ENCODE results near the gene SPTLC3.

Gene SPTLC3

DNA sequence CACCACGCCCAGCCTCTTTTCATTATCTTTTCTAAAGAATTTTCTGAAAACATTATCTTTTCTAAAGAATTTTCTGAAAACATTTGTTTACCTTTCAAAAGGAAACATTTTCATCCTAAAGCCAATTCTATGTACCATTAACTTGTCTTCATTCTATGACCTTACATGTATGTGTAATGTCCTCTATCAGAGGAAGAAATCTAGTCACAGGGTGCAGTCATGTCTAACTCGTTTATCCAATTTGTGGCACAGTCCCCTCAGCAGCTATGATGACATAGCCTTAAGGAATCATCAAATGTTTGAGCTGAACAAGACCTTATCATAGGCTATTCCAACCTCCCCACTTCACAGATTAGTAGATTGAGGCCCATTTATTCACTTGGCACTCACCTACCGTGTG, 21.5 kb upstream of the SPTLC3 start:
- DNase-seq, result no peak

DNA sequence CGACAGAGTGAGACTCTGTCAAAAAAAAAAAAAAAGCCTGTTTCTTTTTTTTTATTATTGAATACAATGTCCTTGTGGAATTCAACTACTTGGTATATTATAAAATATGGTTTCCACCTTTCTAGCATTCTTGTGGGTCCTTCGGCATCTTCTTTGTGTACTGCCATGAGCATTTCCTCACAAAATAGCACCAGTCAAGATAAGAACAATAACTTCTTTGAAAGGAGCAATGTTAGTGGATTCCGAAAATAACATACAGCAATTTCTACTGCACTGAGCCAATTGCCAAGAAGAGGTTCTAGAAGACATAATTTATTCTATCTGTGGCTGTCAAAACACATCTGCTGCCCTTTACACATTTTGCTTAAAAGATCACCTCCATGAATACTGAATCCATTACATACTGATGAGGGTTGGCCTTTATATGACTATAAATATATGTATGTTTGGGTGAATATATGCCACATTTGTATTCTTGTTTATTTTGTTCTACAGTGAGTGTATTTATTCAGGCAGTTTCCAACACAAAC, 19.1 kb upstream of the SPTLC3 start:
- no peak for DNase-seq

DNA sequence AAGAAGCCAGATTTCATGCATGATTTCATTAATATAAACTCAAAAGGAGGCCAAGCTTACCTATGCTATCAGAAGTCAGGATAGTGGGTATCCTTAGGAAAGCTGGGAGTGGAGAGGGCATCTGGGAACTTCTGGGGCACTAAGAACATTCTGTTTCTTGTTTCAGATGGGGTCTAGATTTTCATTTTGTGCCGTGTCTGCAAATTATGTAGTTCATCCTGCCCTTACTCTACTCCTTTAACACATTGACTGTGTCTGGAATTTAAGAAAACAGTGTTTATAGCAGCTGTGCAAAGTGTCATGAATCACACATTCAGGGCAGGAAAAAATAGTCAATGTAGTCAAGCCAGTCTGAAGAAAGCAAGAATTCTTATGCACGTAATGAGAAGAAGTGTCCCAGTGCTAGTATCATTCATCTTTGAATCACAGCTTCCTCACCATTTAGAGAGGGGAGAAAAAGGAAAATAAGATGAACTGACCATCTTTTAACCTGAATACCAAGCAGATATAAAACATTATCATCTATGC, 11.6 kb upstream of the SPTLC3 start:
- no peak for DNase-seq

DNA sequence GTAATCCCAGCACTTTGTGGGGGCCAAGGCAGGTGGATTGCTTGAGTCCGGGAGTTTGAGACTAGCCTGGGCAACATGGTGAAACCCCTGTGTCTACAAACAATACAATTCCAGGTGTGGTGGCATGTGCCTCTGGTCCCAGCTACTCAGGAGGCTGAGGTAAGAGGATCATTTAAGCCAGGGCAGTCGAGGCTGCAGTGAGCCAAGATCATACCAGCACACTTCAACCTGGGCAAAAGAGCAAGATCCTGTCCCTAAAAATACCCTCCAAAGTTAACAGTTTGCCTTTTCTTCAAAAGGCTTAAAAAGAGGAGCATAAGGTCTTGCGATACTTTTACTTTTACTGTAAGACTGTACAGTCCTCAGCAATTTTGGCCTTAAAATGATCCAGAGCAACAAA, 10.7 kb upstream of the SPTLC3 start:
- DNase-seq, result no peak

DNA sequence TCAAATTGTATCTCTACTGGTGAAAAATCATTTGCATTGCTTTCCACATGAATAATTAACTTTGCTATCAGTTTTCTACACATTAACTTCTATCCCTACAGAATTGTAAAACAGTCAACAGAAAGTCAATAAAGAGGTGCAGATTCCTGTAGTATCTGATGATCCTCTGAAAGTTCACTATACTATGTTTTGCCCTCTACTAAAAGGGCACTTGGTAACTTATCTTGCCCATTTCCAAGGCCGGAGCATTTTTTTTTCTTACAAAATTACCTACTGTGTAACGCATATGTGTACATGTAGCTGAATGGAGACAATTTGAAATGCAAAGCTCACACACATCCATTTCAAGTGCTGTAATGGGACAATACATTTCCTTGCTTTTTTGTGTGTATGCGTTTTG, 9.6 kb upstream of the SPTLC3 start:
- no peak for DNase-seq

DNA sequence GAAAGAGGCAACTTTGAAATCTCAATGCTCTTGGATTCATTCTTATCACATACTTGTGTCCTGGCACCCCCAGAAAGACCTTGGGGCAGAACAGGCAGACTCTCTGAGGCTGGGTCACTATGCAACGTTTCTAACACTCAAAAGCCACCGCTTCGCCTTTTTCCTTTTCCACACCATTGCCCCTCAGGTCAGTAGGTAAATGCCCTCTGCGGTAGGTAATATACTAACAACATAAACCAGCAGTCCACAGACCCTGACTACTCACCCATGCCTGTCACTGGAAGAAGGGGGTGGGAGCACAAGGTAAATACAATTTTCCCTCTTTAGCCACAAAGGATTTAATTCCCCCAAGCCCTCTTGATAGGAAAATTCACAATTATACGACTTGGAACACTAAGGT, 6.5 kb upstream of the SPTLC3 start:
- DNase-seq, result no peak

DNA sequence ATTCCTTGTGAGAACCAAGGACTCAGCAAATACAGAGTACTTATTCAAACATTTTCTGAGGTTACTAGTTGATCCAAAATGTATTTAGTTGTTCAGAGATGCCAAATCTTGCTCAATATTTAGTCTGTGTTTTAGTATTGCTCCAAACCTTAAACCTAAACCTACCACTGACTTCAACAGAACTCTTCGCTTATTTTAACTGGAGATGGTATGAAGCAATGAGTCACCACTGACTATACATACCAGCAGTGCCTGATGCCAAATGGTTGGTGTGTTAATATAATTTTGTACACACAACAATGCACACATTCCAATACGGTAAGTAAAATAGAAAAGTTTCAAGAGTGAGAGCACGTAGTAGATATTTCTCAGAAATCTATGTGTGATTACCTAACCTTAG, 1.9 kb upstream of the SPTLC3 start:
- no peak for DNase-seq

DNA sequence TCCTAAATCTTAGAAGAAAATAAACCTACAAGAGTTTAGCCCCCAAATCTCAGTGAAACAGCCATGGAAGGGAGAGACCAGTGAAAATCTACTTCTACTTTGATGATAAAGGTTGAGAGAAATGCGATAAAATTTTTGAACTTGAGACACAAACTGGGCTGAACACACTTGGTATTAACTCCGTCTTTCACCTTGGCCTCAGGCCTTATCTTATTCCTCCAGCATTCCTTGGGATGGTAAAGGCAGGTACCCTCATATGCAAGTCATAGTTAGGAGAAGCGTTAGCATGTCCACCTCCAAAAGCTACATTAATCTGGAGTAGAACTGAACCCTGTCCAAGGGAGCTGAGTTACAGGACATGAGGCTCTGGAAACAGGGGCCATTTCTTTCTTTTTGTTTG, 1.2 kb upstream of the SPTLC3 start:
- no peak for DNase-seq

DNA sequence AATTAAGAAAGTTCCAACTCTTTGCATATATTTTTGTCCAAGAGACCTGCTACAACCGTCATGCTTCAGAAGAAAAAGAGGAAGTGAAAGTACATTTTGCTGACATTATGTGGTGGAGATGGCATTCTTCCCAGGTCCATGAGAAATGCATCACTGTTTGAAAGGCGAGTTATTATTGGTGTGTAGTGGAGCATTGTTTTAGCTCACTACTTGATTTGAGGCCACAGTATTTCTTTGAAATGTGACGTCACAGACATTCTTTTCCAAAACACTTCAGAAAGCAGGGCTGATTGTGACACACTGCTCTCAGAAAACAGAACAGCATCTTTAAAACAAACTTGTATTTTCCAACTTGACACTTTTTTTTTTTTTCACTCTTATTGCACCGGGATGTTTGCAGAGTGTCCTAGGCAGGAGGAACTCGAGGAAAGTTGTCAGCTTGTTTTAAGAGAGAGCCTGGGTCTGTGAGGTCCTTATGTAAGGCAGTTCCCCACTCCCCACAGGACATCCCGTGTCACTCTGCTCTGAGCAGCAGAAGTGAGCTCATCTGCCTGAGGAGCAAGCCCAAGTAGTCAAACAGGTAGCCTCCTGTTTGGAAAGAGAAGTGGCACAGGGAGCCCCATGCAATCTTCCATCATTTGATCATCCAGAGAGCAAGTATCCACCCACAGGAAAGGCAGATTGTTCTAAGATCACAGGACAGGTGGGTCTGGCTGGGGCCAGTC, 1.1 kb downstream of the SPTLC3 start:
- DNase-seq, result no peak

DNA sequence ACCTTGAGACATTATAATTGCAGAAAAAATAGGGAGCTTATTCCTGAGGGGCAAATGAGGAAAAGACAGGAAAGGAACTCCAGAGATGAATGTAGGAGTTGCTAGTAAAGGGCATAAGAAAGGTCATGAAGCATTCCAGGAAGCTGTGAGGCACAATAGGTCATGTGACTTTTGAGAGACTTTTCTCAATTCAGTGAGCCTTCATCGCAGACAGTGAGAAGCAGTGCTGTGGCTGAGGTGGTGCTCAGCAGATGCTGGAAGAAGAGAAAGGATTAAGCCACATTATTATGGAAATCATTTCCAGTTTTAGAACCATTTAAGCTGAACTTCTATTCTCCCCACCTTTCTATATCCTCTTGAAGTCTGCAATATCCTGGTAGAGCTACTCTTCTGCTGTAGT, 4.1 kb downstream of the SPTLC3 start:
- DNase-seq, result no peak

DNA sequence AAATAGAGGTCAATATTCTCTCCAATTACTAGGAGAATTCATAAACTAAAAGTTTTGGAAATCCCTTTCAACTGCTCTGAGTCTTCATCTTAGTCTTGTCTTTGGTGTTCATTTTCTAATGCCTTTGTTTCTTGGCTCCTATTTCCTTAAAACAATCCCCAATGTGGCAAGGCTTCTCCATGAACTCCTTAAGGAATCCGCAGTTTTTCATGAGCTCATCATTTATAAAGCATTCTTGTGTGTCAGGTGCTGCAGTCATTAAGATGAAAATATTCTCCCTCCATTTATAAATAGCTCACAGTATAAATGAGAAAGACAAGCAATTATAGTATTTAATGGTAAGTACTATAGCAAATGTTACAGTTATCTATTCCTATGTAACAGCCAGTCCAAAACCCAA, 4.6 kb downstream of the SPTLC3 start:
- DNase-seq, result no peak

DNA sequence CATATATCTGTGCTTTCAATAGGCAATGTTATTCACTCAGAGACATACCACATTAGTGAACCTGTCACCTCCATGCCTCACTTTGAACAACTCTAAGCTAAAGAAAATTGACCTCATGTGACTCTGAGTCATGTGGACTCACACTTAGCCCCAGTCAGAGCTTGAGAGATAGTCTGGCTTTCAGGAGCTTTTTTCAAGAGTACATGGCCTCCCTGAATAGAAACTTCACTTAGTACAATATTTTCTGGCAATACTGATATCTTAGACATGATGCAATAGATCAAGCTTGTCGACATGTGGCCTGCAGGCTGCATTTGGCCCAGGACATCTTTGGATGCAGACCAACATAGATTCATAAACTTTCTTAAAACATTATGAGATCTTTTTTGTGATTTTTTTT, 8.5 kb downstream of the SPTLC3 start:
- no peak for DNase-seq

DNA sequence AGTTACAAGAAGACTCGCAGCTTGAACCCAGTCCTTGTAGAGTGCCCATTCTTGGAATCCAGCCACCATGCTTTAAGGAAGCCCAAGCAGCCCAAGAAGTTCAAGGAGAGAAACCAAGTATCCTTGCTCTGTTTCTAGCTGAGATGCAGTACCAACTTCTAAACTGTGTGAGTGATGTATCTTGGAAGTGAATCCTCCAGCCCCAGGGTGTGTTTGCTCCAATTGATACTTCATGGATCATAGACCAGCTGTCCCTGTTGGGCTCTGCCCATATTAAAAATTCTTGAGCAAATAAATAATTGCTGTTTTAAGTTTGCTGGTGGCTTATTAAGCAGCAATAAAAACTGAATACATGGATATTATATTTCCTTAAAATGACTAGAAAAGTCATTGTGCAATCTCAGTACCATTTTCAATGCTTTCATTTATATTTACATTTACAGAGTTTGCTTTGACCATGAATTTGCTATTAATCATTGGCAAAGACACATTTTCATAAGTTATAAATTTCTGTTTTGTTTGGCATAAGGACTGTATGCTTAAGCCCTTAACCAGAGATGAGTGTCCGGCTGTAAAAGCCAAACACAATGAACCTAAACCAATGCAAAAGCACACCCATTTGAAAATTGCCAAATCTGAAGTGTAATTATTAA, 9.2 kb downstream of the SPTLC3 start:
- no peak for DNase-seq

DNA sequence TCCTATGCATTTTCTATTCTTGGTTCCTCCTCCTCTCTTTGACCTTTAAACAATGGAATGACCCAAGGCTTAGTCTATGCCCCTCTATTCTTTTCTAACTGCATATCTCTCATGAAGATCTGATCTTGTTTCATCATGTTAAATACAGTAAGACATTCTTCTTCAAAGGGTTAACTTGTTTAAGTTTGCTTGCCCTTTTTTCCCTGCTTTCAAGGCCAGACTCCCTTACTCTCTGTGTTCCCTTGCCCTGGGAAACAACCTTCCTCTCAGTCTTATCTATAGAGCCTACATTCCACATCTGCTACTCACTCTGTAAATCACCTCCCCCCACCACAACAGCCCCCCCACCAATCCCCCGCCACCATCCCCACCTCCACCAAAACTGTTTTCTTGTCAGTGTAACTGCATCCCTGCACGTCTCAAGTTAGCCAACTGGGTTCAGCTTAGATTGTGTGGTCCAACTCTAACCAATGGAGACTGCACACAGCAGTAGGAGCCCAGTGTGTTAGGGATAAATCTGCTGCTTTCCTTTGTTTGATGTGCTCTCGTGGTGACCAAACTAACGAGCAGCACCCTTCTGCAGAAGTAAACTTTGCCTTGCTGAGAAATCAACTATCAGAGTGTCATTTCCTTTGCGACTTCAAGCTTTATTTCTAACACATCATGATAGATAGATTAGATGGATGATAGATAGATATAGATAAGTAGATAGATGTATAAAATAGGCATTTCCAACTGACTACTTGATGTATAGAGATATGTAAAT, 12.6 kb downstream of the SPTLC3 start:
- no peak for DNase-seq

DNA sequence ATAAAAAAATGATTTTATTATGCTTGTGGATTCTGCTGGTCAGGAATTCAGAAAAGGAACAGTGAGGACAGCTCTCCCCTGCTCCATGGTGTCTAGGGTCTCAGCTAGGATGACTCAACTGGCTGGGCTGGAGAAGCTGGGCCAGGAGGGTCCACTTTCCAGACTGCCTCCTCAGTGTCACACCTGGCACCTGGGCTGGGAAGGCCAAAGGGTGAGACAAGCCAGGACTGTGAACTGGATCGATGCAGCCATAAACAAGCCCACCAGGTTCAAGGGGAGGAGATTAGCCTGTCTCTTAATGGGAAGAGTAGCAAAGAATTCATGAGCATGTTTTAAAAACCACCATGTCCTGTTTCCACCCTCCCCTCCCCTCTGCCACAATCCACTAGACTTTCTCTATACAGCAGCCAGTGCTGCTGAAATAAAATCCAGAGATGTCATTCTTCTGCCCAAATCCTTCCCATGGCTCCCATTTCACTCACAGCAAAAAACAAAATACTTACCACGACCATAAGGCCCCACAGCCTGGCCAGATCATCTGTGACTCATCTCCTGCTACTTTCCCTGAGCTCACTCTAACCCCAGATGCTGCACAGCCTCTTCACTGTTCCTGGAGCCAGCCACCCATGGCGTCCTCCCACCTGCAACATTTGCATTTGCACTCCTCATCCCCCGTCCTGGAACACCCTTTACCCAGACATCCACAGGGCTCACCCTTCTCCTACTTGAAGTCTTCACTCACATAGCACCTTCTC, 13.8 kb downstream of the SPTLC3 start:
- no peak for DNase-seq

DNA sequence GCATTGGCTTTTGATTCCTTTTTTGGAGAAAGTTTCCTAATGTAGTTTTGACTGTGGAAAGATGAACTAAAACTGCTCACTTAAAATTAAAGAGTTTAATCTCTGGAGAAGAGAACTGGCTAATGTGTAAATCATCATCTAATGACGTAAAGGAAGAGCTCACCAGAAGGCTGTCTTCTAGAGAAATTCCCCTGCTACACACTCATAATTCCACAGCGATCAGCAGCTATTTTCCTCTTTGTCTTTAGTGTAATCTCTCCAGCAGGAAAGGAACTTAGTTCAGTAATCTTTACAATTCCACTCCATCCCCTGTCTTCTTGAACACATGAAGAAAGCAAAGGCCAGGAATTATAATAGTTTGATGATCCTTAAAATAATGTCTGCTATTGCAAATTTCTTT, 15.8 kb downstream of the SPTLC3 start:
- no peak for DNase-seq

DNA sequence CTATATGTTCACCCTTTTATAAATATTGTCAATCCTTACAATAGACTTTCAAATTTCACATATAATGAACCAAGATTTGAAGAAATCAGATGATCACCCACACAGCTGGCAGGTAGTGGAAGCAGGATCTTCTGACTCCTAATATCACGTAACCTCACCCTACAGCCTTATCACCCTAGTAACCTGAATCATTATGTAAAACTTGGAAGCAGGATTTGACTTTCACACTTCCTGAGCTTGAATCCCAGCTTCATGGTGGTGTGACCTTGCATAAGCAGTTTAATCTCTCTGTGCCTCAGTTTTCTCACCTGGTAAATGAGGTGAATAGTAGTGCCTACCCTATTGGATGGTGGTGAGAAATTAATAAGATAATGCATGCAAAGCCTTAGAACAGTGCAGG, 16.4 kb downstream of the SPTLC3 start:
- no peak for DNase-seq

DNA sequence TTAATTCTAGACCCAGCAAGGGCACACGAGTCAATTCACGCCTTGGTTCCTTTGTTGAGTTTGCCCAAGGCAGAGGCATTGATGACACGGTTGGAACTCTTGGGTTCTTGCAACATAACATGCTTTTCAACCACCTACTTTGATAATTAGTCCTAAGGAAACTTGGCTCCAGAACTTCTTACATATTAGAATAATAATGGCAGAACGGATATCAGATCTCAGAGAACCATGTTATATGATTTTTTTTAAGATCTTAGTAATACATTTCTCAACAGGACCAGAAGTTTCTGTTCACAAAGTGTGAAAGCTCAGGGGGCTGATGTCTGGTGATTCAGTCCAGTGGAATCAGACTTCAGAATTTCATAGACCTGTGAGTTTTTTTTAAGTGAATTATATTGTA, 19.2 kb downstream of the SPTLC3 start:
- DNase-seq, result no peak

DNA sequence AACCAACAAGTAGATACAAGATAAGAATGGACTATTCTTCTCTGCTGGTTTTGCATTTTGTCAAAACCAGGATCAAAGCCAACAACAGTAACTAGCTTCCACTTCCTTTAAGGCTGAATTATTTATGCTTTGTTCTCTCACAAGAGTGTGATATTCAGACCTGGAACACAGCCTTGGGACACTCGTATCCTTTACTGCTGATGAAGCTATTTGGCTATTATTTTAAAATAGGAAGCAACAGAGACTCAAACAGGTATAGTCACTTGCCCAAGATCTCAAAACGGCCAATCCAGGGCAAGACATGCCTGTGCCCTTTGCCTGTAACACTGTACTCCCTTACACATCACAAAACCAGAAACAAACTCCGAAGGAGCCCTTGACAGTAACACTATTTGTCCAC, 19.9 kb downstream of the SPTLC3 start:
- no peak for DNase-seq

DNA sequence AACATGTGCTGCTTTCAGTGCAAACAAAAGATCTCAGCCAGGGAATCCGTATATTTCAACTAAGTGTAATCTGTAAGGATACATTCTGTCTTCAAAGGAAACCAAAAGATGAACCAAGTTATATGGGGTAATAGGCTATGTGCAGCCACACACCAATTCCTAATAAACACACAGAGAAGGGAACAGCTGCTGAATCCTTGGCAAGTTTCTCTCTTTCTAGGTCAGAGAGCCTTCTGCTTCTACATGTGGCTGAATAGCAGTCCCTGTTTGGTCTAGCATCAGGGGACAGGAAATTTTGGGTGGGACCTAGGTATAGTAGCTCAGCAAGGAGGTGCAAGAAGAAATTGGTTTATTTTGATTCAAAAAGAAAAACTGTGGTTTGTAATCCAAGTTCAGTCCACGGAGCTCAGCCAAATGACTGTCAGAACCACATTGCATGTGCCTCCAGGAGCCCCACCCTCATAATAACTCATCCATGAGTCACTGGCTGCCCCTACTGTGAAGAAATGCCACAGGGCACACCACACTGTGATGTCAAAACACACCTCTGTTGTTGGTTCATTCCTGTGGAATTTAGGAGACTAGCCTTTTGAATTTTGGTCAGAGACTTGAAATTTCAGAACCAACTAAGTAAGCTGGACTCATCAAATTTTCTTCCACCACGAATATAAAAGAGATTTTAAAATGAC, 21.1 kb downstream of the SPTLC3 start:
- DNase-seq, result no peak

DNA sequence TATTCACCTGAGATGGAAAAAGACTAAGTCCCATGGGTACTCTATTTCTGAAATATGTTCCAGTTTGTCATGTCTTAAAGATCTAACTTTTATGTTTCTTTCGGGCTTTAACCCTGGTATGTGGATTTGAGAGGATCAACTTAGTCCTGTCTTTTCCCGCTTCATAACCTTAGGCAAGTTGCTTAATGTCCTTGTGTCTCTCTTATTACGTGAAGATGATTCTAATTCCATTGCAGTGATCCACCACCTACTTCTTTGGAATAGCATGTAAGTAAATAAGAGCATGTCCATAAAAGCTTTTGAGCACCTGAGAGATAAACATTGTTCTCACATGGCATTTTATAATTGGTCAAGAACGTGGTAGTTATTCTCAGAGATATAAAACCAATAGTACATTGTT, 23.0 kb downstream of the SPTLC3 start:
- no peak for DNase-seq

DNA sequence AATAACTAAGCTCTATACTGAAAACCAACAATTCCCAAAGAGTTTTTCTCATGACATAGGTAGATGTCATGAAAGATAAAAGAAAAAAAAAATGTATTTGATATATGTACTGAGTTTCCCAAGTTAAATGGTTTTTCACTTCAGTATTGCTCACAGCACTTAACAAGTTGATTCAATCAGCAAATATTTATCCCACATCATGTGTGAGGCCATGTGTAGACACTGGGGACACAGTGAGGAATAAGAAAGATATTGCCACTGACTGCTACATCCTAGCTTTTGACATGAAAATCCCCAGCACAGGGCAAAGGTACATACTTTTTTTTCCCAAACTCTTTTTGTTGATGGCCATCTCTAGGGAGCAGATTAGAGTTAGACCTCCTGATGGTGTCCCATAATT, 25.3 kb downstream of the SPTLC3 start:
- no peak for DNase-seq

All from stimulated activated CD4-positive, alpha-beta T cell treated with anti-CD3 and anti-CD28 coated beads, Interleukin-4, amount 100 ng/mL, for 4 hours (primary cell).